ENCODE measurements around the gene PPIF.

- TF ChIP-seq ESRRG (CRISPR knock-in tag; IDR thresholded peaks at IDR 0.05) (no peak), RARB (CRISPR knock-in tag; IDR thresholded peaks at IDR 0.05) (no peak), ZFP30 (CRISPR knock-in tag; IDR thresholded peaks at IDR 0.05) (no peak), ZNF565 (CRISPR knock-in tag; conservative IDR thresholded peaks at IDR 0.05; ENCODE audit: low read depth) (no peak), ZFP3 (CRISPR knock-in tag; IDR thresholded peaks at IDR 0.05) (no peak), PPARA (CRISPR knock-in tag; IDR thresholded peaks at IDR 0.05; ENCODE audit: borderline replicate concordance) (no peak), TOX (CRISPR knock-in tag; IDR thresholded peaks at IDR 0.05; ENCODE audit: borderline replicate concordance) (no peak), CSDC2 (CRISPR knock-in tag; IDR thresholded peaks at IDR 0.05) (no peak)
- TF ChIP-seq, protein P1, sequence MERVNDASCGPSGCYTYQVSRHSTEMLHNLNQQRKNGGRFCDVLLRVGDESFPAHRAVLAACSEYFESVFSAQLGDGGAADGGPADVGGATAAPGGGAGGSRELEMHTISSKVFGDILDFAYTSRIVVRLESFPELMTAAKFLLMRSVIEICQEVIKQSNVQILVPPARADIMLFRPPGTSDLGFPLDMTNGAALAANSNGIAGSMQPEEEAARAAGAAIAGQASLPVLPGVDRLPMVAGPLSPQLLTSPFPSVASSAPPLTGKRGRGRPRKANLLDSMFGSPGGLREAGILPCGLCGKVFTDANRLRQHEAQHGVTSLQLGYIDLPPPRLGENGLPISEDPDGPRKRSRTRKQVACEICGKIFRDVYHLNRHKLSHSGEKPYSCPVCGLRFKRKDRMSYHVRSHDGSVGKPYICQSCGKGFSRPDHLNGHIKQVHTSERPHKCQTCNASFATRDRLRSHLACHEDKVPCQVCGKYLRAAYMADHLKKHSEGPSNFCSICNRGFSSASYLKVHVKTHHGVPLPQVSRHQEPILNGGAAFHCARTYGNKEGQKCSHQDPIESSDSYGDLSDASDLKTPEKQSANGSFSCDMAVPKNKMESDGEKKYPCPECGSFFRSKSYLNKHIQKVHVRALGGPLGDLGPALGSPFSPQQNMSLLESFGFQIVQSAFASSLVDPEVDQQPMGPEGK (CRISPR knock-in tag; IDR thresholded peaks at IDR 0.05; ENCODE audit: borderline replicate concordance), result no peak
- TF ChIP-seq, protein P2, sequence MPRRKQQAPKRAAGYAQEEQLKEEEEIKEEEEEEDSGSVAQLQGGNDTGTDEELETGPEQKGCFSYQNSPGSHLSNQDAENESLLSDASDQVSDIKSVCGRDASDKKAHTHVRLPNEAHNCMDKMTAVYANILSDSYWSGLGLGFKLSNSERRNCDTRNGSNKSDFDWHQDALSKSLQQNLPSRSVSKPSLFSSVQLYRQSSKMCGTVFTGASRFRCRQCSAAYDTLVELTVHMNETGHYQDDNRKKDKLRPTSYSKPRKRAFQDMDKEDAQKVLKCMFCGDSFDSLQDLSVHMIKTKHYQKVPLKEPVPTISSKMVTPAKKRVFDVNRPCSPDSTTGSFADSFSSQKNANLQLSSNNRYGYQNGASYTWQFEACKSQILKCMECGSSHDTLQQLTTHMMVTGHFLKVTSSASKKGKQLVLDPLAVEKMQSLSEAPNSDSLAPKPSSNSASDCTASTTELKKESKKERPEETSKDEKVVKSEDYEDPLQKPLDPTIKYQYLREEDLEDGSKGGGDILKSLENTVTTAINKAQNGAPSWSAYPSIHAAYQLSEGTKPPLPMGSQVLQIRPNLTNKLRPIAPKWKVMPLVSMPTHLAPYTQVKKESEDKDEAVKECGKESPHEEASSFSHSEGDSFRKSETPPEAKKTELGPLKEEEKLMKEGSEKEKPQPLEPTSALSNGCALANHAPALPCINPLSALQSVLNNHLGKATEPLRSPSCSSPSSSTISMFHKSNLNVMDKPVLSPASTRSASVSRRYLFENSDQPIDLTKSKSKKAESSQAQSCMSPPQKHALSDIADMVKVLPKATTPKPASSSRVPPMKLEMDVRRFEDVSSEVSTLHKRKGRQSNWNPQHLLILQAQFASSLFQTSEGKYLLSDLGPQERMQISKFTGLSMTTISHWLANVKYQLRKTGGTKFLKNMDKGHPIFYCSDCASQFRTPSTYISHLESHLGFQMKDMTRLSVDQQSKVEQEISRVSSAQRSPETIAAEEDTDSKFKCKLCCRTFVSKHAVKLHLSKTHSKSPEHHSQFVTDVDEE (CRISPR knock-in tag; IDR thresholded peaks at IDR 0.05), result no peak
Observed at GRCh38 chr10:79322616-79323543, 24.4 kb upstream of the PPIF start.
